ENCODE results near the gene CORO6. TPM values are rescaled to one million over a fixed set of nuclear protein-coding genes. Genes with fewer than 3 reads are reported as not detected.

Gene CORO6
- total and polyA plus RNA-seq, 2 experiments from 2014 or later, result 2.6 to 5.2 TPM

DNA sequence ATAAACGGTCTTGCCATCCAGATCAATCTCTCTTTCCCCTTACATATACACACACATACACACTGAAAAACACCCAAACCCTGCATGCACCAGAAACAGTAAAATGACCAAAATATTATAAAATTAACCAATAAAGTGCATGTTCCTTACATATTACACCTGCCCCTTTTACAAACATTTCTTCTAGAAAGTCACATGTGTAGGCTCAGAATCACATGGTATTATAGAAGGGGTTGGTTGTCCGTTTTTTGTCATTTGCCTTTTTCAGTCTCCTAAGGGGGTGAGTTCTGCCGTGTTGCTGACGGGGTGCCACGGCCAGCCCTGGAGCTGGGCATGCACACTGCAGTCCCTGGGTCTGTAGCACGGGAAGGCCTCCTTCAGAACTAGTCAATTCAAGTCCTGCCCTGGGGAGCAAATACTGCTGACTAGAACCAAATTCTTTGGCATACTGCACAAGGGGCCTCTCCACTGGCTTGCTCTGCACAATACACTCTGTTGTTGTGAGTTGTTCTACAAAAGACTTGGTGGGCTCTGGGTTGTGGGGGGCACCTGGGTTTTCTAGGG is 8.0 kb upstream of the CORO6 start:
- Histone ChIP-seq H3K4me1 (ENCODE audit: insufficient read depth) (no peaks in the 10 kb centered on the region), H3K4me2 (no peak overlapping the region), H3K36me3 (ENCODE audit: insufficient read depth) (no peaks in the 10 kb centered on the region), H3K4me3 (no peak overlapping the region), H3K79me2 (replicated peaks; ENCODE audit: insufficient read depth) (no peaks in the 10 kb centered on the region), H3K9me2 (ENCODE audit: insufficient read depth) (no peaks in the 10 kb centered on the region), H4K20me1 (replicated peaks; ENCODE audit: insufficient read depth) (no peaks in the 10 kb centered on the region), H3K27me3 (ENCODE audit: insufficient read depth) (no peaks in the 10 kb centered on the region), H3K27ac (ENCODE audit: low read depth) (no peak overlapping the region), H3F3A (replicated peaks; ENCODE audit: low read depth) (no peaks in the 10 kb centered on the region; the same call in 1 of the 2 replicates), H2AFZ (no peak overlapping the region)
- ATAC-seq, result no peak
- Mint-ChIP-seq H3K9me3 (no peaks in the 10 kb centered on the region), H3K27me3 (ENCODE audit: insufficient read depth, low read depth, poor library complexity) (no peaks in the 10 kb centered on the region), H3K36me3 (ENCODE audit: low read depth) (peaks cover 6% of the 10 kb centered on the region; the same call in 2 of the 3 replicates), H3K27ac (no peak overlapping the region), H3K4me3 (no peak overlapping the region), H3K4me1 (peaks cover 9% of the 10 kb centered on the region)
- no peak for TF ChIP-seq POLR2AphosphoS5 (IDR thresholded peaks at IDR 0.05; ENCODE audit: low read depth)
- TF ChIP-seq, protein P1, sequence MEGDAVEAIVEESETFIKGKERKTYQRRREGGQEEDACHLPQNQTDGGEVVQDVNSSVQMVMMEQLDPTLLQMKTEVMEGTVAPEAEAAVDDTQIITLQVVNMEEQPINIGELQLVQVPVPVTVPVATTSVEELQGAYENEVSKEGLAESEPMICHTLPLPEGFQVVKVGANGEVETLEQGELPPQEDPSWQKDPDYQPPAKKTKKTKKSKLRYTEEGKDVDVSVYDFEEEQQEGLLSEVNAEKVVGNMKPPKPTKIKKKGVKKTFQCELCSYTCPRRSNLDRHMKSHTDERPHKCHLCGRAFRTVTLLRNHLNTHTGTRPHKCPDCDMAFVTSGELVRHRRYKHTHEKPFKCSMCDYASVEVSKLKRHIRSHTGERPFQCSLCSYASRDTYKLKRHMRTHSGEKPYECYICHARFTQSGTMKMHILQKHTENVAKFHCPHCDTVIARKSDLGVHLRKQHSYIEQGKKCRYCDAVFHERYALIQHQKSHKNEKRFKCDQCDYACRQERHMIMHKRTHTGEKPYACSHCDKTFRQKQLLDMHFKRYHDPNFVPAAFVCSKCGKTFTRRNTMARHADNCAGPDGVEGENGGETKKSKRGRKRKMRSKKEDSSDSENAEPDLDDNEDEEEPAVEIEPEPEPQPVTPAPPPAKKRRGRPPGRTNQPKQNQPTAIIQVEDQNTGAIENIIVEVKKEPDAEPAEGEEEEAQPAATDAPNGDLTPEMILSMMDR (conservative IDR thresholded peaks at IDR 0.05; ENCODE audit: low read depth in 2 of 2), result no peak
- TF ChIP-seq, protein P2, sequence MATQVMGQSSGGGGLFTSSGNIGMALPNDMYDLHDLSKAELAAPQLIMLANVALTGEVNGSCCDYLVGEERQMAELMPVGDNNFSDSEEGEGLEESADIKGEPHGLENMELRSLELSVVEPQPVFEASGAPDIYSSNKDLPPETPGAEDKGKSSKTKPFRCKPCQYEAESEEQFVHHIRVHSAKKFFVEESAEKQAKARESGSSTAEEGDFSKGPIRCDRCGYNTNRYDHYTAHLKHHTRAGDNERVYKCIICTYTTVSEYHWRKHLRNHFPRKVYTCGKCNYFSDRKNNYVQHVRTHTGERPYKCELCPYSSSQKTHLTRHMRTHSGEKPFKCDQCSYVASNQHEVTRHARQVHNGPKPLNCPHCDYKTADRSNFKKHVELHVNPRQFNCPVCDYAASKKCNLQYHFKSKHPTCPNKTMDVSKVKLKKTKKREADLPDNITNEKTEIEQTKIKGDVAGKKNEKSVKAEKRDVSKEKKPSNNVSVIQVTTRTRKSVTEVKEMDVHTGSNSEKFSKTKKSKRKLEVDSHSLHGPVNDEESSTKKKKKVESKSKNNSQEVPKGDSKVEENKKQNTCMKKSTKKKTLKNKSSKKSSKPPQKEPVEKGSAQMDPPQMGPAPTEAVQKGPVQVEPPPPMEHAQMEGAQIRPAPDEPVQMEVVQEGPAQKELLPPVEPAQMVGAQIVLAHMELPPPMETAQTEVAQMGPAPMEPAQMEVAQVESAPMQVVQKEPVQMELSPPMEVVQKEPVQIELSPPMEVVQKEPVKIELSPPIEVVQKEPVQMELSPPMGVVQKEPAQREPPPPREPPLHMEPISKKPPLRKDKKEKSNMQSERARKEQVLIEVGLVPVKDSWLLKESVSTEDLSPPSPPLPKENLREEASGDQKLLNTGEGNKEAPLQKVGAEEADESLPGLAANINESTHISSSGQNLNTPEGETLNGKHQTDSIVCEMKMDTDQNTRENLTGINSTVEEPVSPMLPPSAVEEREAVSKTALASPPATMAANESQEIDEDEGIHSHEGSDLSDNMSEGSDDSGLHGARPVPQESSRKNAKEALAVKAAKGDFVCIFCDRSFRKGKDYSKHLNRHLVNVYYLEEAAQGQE (IDR thresholded peaks at IDR 0.05; ENCODE audit: unreplicated experiment), result no peak
- DNase-seq (ENCODE audit: low spot score), result no peak

DNA sequence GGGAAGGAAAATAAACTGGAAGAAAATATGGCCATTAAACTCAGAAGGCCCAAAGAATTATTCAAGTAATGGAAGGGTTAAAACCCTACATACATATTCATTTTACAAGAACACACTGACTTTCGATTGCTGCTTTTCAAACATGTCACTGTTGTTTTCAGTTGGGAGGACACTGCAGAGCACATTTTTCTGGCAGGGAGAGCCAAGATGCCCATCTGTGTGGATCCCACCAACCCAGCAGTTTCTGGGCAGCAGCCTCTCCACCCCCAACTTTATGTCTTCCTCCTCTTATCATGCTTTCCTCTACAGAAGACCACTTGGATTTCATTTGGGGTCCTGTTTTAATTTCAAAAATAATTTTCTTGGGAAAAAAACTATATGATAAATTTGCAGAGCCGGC is 7.1 kb upstream of the CORO6 start:
- no peaks in the 10 kb centered on the region for H3K9me3 Mint-ChIP-seq
- TF ChIP-seq EZH2 (IDR thresholded peaks at IDR 0.05; ENCODE audit: low read depth, unreplicated experiment), result no peak
- TF ChIP-seq ZNF114 (CRISPR knock-in tag; IDR thresholded peaks at IDR 0.05), result no peak
- no peak for TF ChIP-seq EZH2phosphoT487 (IDR thresholded peaks at IDR 0.05; ENCODE audit: unreplicated experiment)
- TF ChIP-seq, protein P3, sequence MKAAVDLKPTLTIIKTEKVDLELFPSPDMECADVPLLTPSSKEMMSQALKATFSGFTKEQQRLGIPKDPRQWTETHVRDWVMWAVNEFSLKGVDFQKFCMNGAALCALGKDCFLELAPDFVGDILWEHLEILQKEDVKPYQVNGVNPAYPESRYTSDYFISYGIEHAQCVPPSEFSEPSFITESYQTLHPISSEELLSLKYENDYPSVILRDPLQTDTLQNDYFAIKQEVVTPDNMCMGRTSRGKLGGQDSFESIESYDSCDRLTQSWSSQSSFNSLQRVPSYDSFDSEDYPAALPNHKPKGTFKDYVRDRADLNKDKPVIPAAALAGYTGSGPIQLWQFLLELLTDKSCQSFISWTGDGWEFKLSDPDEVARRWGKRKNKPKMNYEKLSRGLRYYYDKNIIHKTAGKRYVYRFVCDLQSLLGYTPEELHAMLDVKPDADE (IDR thresholded peaks at IDR 0.05), result no peak
- TF ChIP-seq, protein P2 (IDR thresholded peaks at IDR 0.05; ENCODE audit: unreplicated experiment), result no peak
- TF ChIP-seq POLR2AphosphoS5 (IDR thresholded peaks at IDR 0.05; ENCODE audit: low read depth), result no peak
- TF ChIP-seq CREB1 (CRISPR knock-in tag; IDR thresholded peaks at IDR 0.05; ENCODE audit: low read depth), result no peak
- TF ChIP-seq STAT1 (IDR thresholded peaks at IDR 0.05; ENCODE audit: unreplicated experiment), result no peak
- TF ChIP-seq, protein P1 (conservative IDR thresholded peaks at IDR 0.05; ENCODE audit: low read depth in 2 of 2), result no peak

More for the DNA sequence above, 7.1 kb upstream of the CORO6 start:
- H3K36me3 ChIP-seq (ENCODE audit: insufficient read depth), result no peaks in the 10 kb centered on the region
- Mint-ChIP-seq H3K4me3 (no peak overlapping the region), H3K27ac (no peak overlapping the region), H3K4me1 (peaks cover 14% of the 10 kb centered on the region), H3K36me3 (ENCODE audit: low read depth) (no peaks in the 10 kb centered on the region; the same call in 2 of the 3 replicates), H3K27me3 (ENCODE audit: insufficient read depth, low read depth, poor library complexity) (peaks cover 3% of the 10 kb centered on the region)
- H3K27me3 ChIP-seq (ENCODE audit: insufficient read depth), result no peaks in the 10 kb centered on the region
- H3K4me3 ChIP-seq, result no peak overlapping the region
- no peaks in the 10 kb centered on the region for H3K79me2 ChIP-seq (replicated peaks; ENCODE audit: insufficient read depth)
- no peak for DNase-seq (ENCODE audit: low spot score)
- no peaks in the 10 kb centered on the region for H4K20me1 ChIP-seq (replicated peaks; ENCODE audit: insufficient read depth)
- H3K9me2 ChIP-seq (ENCODE audit: insufficient read depth), result no peaks in the 10 kb centered on the region
- no peaks in the 10 kb centered on the region; the same call in 1 of the 2 replicates for H3K4me1 ChIP-seq (ENCODE audit: insufficient read depth)
- H3K27ac ChIP-seq (ENCODE audit: low read depth), result no peak overlapping the region
- H3K4me2 ChIP-seq, result no peak overlapping the region
- ATAC-seq, result no peak
- no peaks in the 10 kb centered on the region; the same call in 1 of the 2 replicates for H3F3A ChIP-seq (replicated peaks; ENCODE audit: low read depth)
- no peak overlapping the region for H2AFZ ChIP-seq
